H9 (cell line): Measurements from ENCODE around the gene SEMA3G. TPM values are rescaled to one million over a fixed set of nuclear protein-coding genes. Genes with fewer than 3 reads are reported as not detected.

ENCODE experiments used
- DNase-seq: peaks from one replicate; pipeline ENCODE4 v3.0.0-alpha.2; 2017
- H2AFZ ChIP-seq: one replicate; pipeline ENCODE4 v1.6.1; 2013; ENCODE audit warnings: mild to moderate bottlenecking, low read length, control low read depth, moderate library complexity
- H2AK5ac ChIP-seq: 2 replicates; pipeline ENCODE4 v1.6.1; 2013; ENCODE audit warnings: low read length, control low read depth, mixed read lengths; ENCODE audit not compliant: insufficient read length
- H2BK120ac ChIP-seq: one replicate; pipeline ENCODE4 v1.6.1; 2013; ENCODE audit warnings: low read depth, mild to moderate bottlenecking, low read length, control low read depth, inconsistent platforms; ENCODE audit not compliant: poor library complexity, severe bottlenecking
- H2BK12ac ChIP-seq: 2 replicates; pipeline ENCODE4 v1.6.1; 2013; ENCODE audit warnings: low read length, control low read depth, mixed read lengths, low read depth; ENCODE audit not compliant: insufficient read length
- H2BK15ac ChIP-seq: 2 replicates; pipeline ENCODE4 v1.6.1; 2013; ENCODE audit warnings: low read depth, low read length, control low read depth
- H2BK20ac ChIP-seq: one replicate; pipeline ENCODE4 v1.6.1; 2013; ENCODE audit warnings: low read depth, mild to moderate bottlenecking, low read length, control low read depth, inconsistent platforms; ENCODE audit not compliant: poor library complexity, severe bottlenecking
- H2BK5ac ChIP-seq: 2 replicates; pipeline ENCODE4 v1.6.1; 2013; ENCODE audit warnings: low read length, control low read depth, mixed read lengths; ENCODE audit not compliant: insufficient read length
- H3K14ac ChIP-seq: 2 replicates; pipeline ENCODE4 v1.6.1; 2013; ENCODE audit warnings: low read length, control low read depth; ENCODE audit not compliant: insufficient read depth
- H3K18ac ChIP-seq: 2 replicates; pipeline ENCODE4 v1.6.1; 2013; ENCODE audit warnings: low read depth, mild to moderate bottlenecking, mixed read lengths, low read length, control low read depth; ENCODE audit not compliant: insufficient read length
- H3K23ac ChIP-seq: 2 replicates; pipeline ENCODE4 v1.6.1; 2013; ENCODE audit warnings: low read length, control low read depth, mixed read lengths, low read depth; ENCODE audit not compliant: insufficient read length
- H3K23me2 ChIP-seq: 2 replicates; pipeline ENCODE4 v1.6.1; 2013; ENCODE audit warnings: low read depth, mild to moderate bottlenecking, mixed read lengths, low read length, control low read depth; ENCODE audit not compliant: insufficient read length, poor library complexity, severe bottlenecking
- H3K27ac ChIP-seq: 2 replicates; pipeline ENCODE4 v1.5.1; 2013; ENCODE audit warnings: low read length, control low read depth, mixed read lengths, low read depth; ENCODE audit not compliant: insufficient read length
- H3K27me3 ChIP-seq: 2 replicates; pipeline ENCODE4 v1.6.1; 2013; ENCODE audit warnings: low read length, control low read depth, inconsistent platforms; ENCODE audit not compliant: insufficient read depth
- H3K4ac ChIP-seq: 2 replicates; pipeline ENCODE4 v1.6.1; 2013; ENCODE audit warnings: low read depth, mild to moderate bottlenecking, control low read depth, inconsistent platforms, low read length, moderate library complexity
- H3K4me1 ChIP-seq: 2 replicates; pipeline ENCODE4 v1.6.1; 2013; ENCODE audit warnings: low read length, control low read depth, inconsistent platforms; ENCODE audit not compliant: insufficient read depth
- H3K4me2 ChIP-seq: 2 replicates; pipeline ENCODE4 v1.6.1; 2013; ENCODE audit warnings: low read length, control low read depth, mixed read lengths; ENCODE audit not compliant: insufficient read length, insufficient read depth
- H3K56ac ChIP-seq: 2 replicates; pipeline ENCODE4 v1.6.1; 2013; ENCODE audit warnings: low read depth, mild to moderate bottlenecking, mixed read lengths, low read length, control low read depth; ENCODE audit not compliant: insufficient read length
- H3K79me1 ChIP-seq: 2 replicates; pipeline ENCODE4 v1.6.1; 2013; ENCODE audit warnings: low read depth, mild to moderate bottlenecking, moderate library complexity, low read length, control low read depth, inconsistent platforms; ENCODE audit not compliant: insufficient read depth, poor library complexity, severe bottlenecking
- H3K79me2 ChIP-seq: 2 replicates; pipeline ENCODE4 v1.6.1; 2013; ENCODE audit warnings: low read length, control low read depth, inconsistent platforms; ENCODE audit not compliant: insufficient read depth
- H3K9ac ChIP-seq: 2 replicates; pipeline ENCODE4 v1.6.1; 2013; ENCODE audit warnings: low read length, control low read depth, mixed read lengths; ENCODE audit not compliant: insufficient read length; ENCODE audit errors: extremely low read depth
- H3K9me3 ChIP-seq: one replicate; pipeline ENCODE4 v1.6.1; 2013; ENCODE audit warnings: low read depth, low read length, inconsistent platforms; ENCODE audit not compliant: control insufficient read depth
- H3T11ph ChIP-seq: one replicate; pipeline ENCODE4 v1.6.1; 2013; ENCODE audit warnings: mild to moderate bottlenecking, low read length, control low read depth, inconsistent platforms
- H4K20me1 ChIP-seq: one replicate; pipeline ENCODE4 v1.6.1; 2013; ENCODE audit not compliant: control insufficient read depth, insufficient read length, insufficient read depth
- H4K5ac ChIP-seq: 2 replicates; pipeline ENCODE4 v1.6.1; 2013; ENCODE audit warnings: low read depth, mild to moderate bottlenecking, mixed read lengths, low read length, control low read depth; ENCODE audit not compliant: insufficient read length
- H4K8ac ChIP-seq: replicated peaks from 2 replicates; pipeline ENCODE4 v1.6.1; 2013; ENCODE audit warnings: low read length, control low read depth, mixed read lengths, low read depth; ENCODE audit not compliant: insufficient read length
- H4K91ac ChIP-seq: 2 replicates; pipeline ENCODE4 v1.6.1; 2013; ENCODE audit warnings: low read depth, mild to moderate bottlenecking, moderate library complexity, mixed read lengths, low read length, control low read depth; ENCODE audit not compliant: insufficient read length
- H3K27ac Mint-ChIP-seq, 3 experiments: 2 replicates in 2 of 3; 3 replicates in 1 of 3; pipeline ENCODE4 v1.8.0; 2020 to 2021; ENCODE audit warnings: mixed read lengths in 3 of 3, mild to moderate bottlenecking in 1 of 3, moderate library complexity in 1 of 3
- H3K27me3 Mint-ChIP-seq: 2 replicates; pipeline ENCODE4 v1.8.0; 2021; ENCODE audit warnings: low read depth, mild to moderate bottlenecking, moderate library complexity, mixed read lengths
- H3K36me3 Mint-ChIP-seq, 3 experiments: 2 replicates in 2 of 3; 3 replicates in 1 of 3; pipeline ENCODE4 v1.8.0; 2020 to 2021; ENCODE audit warnings: low read depth in 3 of 3, mixed read lengths in 3 of 3; ENCODE audit not compliant: insufficient read depth in 1 of 3
- H3K4me1 Mint-ChIP-seq, 2 experiments: 2 replicates each; pipeline ENCODE4 v1.8.0; 2020; ENCODE audit warnings: mixed read lengths in 2 of 2
- H3K4me3 Mint-ChIP-seq, 2 experiments: 2 replicates in 1 of 2; 3 replicates in 1 of 2; pipeline ENCODE4 v1.8.0; 2020 to 2021; ENCODE audit warnings: mild to moderate bottlenecking in 2 of 2, mixed read lengths in 2 of 2, moderate library complexity in 1 of 2
- H3K9me3 Mint-ChIP-seq, 2 experiments: 2 replicates in 1 of 2; 3 replicates in 1 of 2; pipeline ENCODE4 v1.8.0; 2020; ENCODE audit warnings: mild to moderate bottlenecking in 2 of 2, mixed read lengths in 2 of 2, moderate library complexity in 1 of 2
- whole genome bisulfite sequencing: extraction: QIAGEN DNeasy Blood & Tissue Kit; methylation state at CpG from one replicate; pipeline ENCODE4 v1.1.7; 2013; ENCODE audit warnings: missing lambda C conversion rate, low lambda C conversion rate, mixed read lengths; ENCODE audit not compliant: insufficient read length; ENCODE audit errors: extremely low coverage; 5-methylcytosine and 5-hydroxymethylcytosine counted together
- total RNA-seq: library from RNA; stranded (reverse); gene quantifications from 2 replicates; pipeline ENCODE4 v1.2.1, GENCODE V29; 2021
- TF ChIP-seq, protein P1 (sequence below): fragments of 200-600 bp; sonication (generic); conservative IDR thresholded peaks from 3 replicates; pipeline ENCODE4 v1.8.0; 2021; ENCODE audit warnings: antibody characterized with exemption, mild to moderate bottlenecking

SEMA3G gene
- total RNA-seq, 1 experiment from 2014 or later, result 2.4 TPM

DNA sequence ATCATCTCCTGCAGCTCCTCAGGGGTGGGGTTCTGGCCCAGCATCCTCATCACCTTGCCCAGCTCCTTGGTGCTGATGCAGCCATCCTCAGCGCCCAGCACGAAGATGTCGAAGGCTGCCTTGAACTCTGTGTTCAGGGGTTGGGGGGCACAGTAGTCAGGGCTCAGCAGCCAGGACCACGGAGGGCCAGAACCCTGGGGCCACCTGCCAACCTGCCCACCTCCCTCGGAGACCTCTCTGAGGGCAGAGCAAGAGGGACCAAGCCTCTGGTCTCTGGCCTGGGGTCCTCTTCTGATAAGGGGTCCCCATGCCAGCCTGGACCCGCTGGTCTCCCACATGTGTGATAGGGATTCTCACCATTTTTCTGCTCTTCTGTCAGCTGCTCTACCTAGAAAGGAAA is 7.2 kb upstream of the SEMA3G start:
- H3K9ac ChIP-seq, result no peak overlapping the region
- Mint-ChIP-seq H3K36me3 (peaks cover 1 to 2% (median 1%) of the 10 kb centered on the region in 3 experiments; a peak in 6 of 7 replicates), H3K9me3 (no peaks in the 10 kb centered on the region), H3K27me3 (no peaks in the 10 kb centered on the region; the same call in 1 of the 2 replicates), H3K27ac (no peak overlapping the region), H3K4me1 (peaks cover 37 to 49% of the 10 kb centered on the region in 2 experiments), H3K4me3 (no peak overlapping the region)
- H2BK5ac ChIP-seq, result no peak overlapping the region
- no peak overlapping the region for H3K14ac ChIP-seq
- no peak overlapping the region for H2AK5ac ChIP-seq
- H2BK12ac ChIP-seq, result no peak overlapping the region
- no peak overlapping the region for H3T11ph ChIP-seq
- H3K23ac ChIP-seq, result no peak overlapping the region
- H2BK15ac ChIP-seq, result no peak overlapping the region
- no peak overlapping the region for H3K56ac ChIP-seq
- no peak overlapping the region for H4K5ac ChIP-seq
- peaks cover 3% of the 10 kb centered on the region; the same call in 1 of the 2 replicates for H3K79me2 ChIP-seq
- TF ChIP-seq, protein P1, sequence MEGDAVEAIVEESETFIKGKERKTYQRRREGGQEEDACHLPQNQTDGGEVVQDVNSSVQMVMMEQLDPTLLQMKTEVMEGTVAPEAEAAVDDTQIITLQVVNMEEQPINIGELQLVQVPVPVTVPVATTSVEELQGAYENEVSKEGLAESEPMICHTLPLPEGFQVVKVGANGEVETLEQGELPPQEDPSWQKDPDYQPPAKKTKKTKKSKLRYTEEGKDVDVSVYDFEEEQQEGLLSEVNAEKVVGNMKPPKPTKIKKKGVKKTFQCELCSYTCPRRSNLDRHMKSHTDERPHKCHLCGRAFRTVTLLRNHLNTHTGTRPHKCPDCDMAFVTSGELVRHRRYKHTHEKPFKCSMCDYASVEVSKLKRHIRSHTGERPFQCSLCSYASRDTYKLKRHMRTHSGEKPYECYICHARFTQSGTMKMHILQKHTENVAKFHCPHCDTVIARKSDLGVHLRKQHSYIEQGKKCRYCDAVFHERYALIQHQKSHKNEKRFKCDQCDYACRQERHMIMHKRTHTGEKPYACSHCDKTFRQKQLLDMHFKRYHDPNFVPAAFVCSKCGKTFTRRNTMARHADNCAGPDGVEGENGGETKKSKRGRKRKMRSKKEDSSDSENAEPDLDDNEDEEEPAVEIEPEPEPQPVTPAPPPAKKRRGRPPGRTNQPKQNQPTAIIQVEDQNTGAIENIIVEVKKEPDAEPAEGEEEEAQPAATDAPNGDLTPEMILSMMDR, result no peak
- H3K9me3 ChIP-seq, result no peaks in the 10 kb centered on the region
- peaks cover 4% of the 10 kb centered on the region for H3K23me2 ChIP-seq
- no peaks in the 10 kb centered on the region for H3K27me3 ChIP-seq
- no peak overlapping the region for H3K4me2 ChIP-seq
- H3K18ac ChIP-seq, result no peak overlapping the region
- no peak overlapping the region for H3K27ac ChIP-seq
- DNase-seq, result peak; percentile 17
- no peak overlapping the region for H2AFZ ChIP-seq
- no peaks in the 10 kb centered on the region for H4K20me1 ChIP-seq
- H4K91ac ChIP-seq, result no peak overlapping the region
- no peaks in the 10 kb centered on the region for H3K79me1 ChIP-seq
- no peak overlapping the region for H2BK120ac ChIP-seq
- no CpG with 5 or more reads among the region's 6 CpGs for WGBS
- no peaks in the 10 kb centered on the region; the same call in 1 of the 2 replicates for H3K4me1 ChIP-seq
- no peak overlapping the region for H4K8ac ChIP-seq
- no peak overlapping the region for H2BK20ac ChIP-seq
- H3K4ac ChIP-seq, result no peak overlapping the region
